NCI-H526 (cell line): ENCODE data around the gene CSMD2.

Experiments
- DNase-seq, 2 experiments: peaks; one replicate each; lab custom pipeline; 2025; lab: John Stamatoyannopoulos, UW

The CSMD2 gene

GRCh38 chr1:33607444-33608005 lies 557.5 kb downstream of the CSMD2 start:
- no peak for DNase-seq

- no peak for DNase-seq
Measured at GRCh38 chr1:33606272-33606671, 558.8 kb downstream of the CSMD2 start.

GRCh38 chr1:33602271-33602670 lies 562.8 kb downstream of the CSMD2 start:
- no peak for DNase-seq

GRCh38 chr1:33601751-33602150 lies 563.3 kb downstream of the CSMD2 start:
- no peak for DNase-seq

GRCh38 chr1:33599516-33600115 lies 565.4 kb downstream of the CSMD2 start:
- no peak for DNase-seq

- no peak for DNase-seq
Measured at GRCh38 chr1:33588726-33589125, 576.3 kb downstream of the CSMD2 start.

- no peak for DNase-seq
Measured at GRCh38 chr1:33586795-33587194, 578.2 kb downstream of the CSMD2 start.

- DNase-seq: no peak
Measured at GRCh38 chr1:33586106-33586505, 578.9 kb downstream of the CSMD2 start.

GRCh38 chr1:33583567-33583966 lies 581.5 kb downstream of the CSMD2 start:
- DNase-seq: no peak

- DNase-seq: no peak
Measured at GRCh38 chr1:33578557-33579448, 586.2 kb downstream of the CSMD2 start.

- no peak for DNase-seq
Measured at GRCh38 chr1:33577663-33578062, 587.4 kb downstream of the CSMD2 start.

- no peak for DNase-seq
Measured at GRCh38 chr1:33576821-33577599, 588.0 kb downstream of the CSMD2 start.

GRCh38 chr1:33575324-33575879 lies 589.6 kb downstream of the CSMD2 start:
- no peak for DNase-seq

GRCh38 chr1:33573661-33574060 lies 591.4 kb downstream of the CSMD2 start:
- DNase-seq: no peak

GRCh38 chr1:33572387-33572786 lies 592.6 kb downstream of the CSMD2 start:
- DNase-seq: no peak

GRCh38 chr1:33569331-33569730 lies 595.7 kb downstream of the CSMD2 start:
- DNase-seq: no peak

GRCh38 chr1:33563699-33564098 lies 601.3 kb downstream of the CSMD2 start:
- no peak for DNase-seq

- DNase-seq: no peak
Measured at GRCh38 chr1:33562563-33562962, 602.5 kb downstream of the CSMD2 start.

- DNase-seq: no peak
Measured at GRCh38 chr1:33561576-33561975, 603.5 kb downstream of the CSMD2 start.

GRCh38 chr1:33560680-33561079 lies 604.4 kb downstream of the CSMD2 start:
- DNase-seq: no peak

- no peak for DNase-seq
Measured at GRCh38 chr1:33548721-33549120, 616.3 kb downstream of the CSMD2 start.

GRCh38 chr1:33548319-33548718 lies 616.7 kb downstream of the CSMD2 start:
- no peak for DNase-seq
